A549 (cell line): Measurements from ENCODE around the gene CRIP2. TPM values are rescaled to one million over a fixed set of nuclear protein-coding genes. Genes with fewer than 3 reads are reported as not detected.

Experiments
- ATAC-seq, 2 experiments: fragments of 200-7000 bp in 1 of 2; fragments of >200 bp in 1 of 2; cut with Nextera tagmentation in 1 of 2; cut with Tn5 transposase in 1 of 2; 3 replicates each; pipeline versions ENCODE4 v1.8.0 to v1.9.1; 2018 to 2020; ENCODE audit warnings: mild to moderate bottlenecking in 1 of 2, moderate library complexity in 1 of 2
- CTCF ChIA-PET: fragments of 300-600 bp; sonication (Branson Sonifier 250); formaldehyde crosslinking; extraction: SDS; loops from one replicate; lab custom pipeline; 2021; ENCODE audit warnings: antibody characterized with exemption, inconsistent platforms; lab: Yijun Ruan, JAX
- POLR2A ChIA-PET: fragments of 350-600 bp; formaldehyde crosslinking; extraction: SDS; loops from one replicate; lab custom pipeline; 2021; ENCODE audit warnings: antibody characterized with exemption, inconsistent platforms; lab: Yijun Ruan, JAX
- DNase-seq, 2 experiments: peaks; one replicate each; pipeline versions ENCODE4 v3.0.0 to v3.0.0-alpha.2; 2011 to 2016; ENCODE audit warnings: low read depth in 1 of 2, low spot score in 1 of 2
- FAIRE-seq: peaks from 2 replicates; lab custom pipeline; 2011; peaks lifted over from hg19 to GRCh38; lab: Jason Lieb, UNC
- H3K27ac ChIP-seq, 2 experiments: fragments of >200 bp; sonication (Bioruptor Twin); formaldehyde crosslinking; 3 replicates each; pipeline ENCODE4 v1.5.1; 2016 to 2017
- H3K4me1 ChIP-seq: fragments of >200 bp; sonication (Bioruptor Twin); formaldehyde crosslinking; 3 replicates; pipeline ENCODE4 v1.6.1; 2016
- H3K4me2 ChIP-seq: fragments of >200 bp; sonication (Bioruptor Twin); formaldehyde crosslinking; 3 replicates; pipeline ENCODE4 v1.6.1; 2016
- H3K4me3 ChIP-seq: fragments of >200 bp; sonication (Bioruptor Twin); formaldehyde crosslinking; 3 replicates; pipeline ENCODE4 v1.5.1; 2016
- H3K9me3 ChIP-seq: fragments of >200 bp; sonication (Bioruptor Twin); formaldehyde crosslinking; 3 replicates; pipeline ENCODE4 v1.6.1; 2016
- BHLHE40 ChIP-seq: IDR thresholded peaks from 2 replicates; pipeline ENCODE4 v1.6.1; 2012; ENCODE audit warnings: low read depth, low read length, inconsistent platforms
- CBX2 ChIP-seq: fragments of 200-600 bp; sonication (generic); IDR thresholded peaks from 2 replicates; pipeline ENCODE4 v1.6.1; 2016; ENCODE audit warnings: low read depth, mild to moderate bottlenecking, borderline replicate concordance
- CBX8 ChIP-seq: fragments of 200-600 bp; sonication (generic); IDR thresholded peaks from 2 replicates; pipeline ENCODE4 v1.6.1; 2016
- EHMT2 ChIP-seq: fragments of 200-600 bp; sonication (generic); IDR thresholded peaks from 2 replicates; pipeline ENCODE4 v1.6.1; 2016; ENCODE audit warnings: antibody characterized with exemption, low read depth, mild to moderate bottlenecking, moderate library complexity
- EP300 ChIP-seq, 2 experiments: fragments of >200 bp; sonication (Bioruptor Twin); formaldehyde crosslinking; IDR thresholded peaks; 2 replicates in 1 of 2; 3 replicates in 1 of 2; pipeline ENCODE4 v1.6.1; 2016 to 2017
- FOSL2 ChIP-seq, 2 experiments: fragments of 450-650 bp in 1 of 2; fragments of >200 bp in 1 of 2; sonication (Bioruptor Twin) in 1 of 2; formaldehyde crosslinking; IDR thresholded peaks; 2 replicates each; pipeline versions ENCODE4 v1.5.0 to v1.6.1; 2016 to 2020; ENCODE audit warnings: mild to moderate bottlenecking in 1 of 2, moderate library complexity in 1 of 2
- JUNB ChIP-seq: fragments of >200 bp; sonication (Bioruptor Twin); formaldehyde crosslinking; IDR thresholded peaks from 2 replicates; pipeline ENCODE4 v1.6.1; 2016
- KDM1A ChIP-seq: fragments of 200-600 bp; sonication (generic); IDR thresholded peaks from 2 replicates; pipeline ENCODE4 v1.6.1; 2016; ENCODE audit warnings: low read depth, mild to moderate bottlenecking
- MAFK ChIP-seq: fragments of 450-650 bp; IDR thresholded peaks from 2 replicates; pipeline ENCODE4 v1.6.1; 2014; ENCODE audit not compliant: partially characterized antibody
- MAZ ChIP-seq: fragments of 150-350 bp; IDR thresholded peaks from 2 replicates; pipeline ENCODE4 v1.6.1; 2014; ENCODE audit warnings: antibody characterized with exemption, low read depth, low read length, borderline replicate concordance
- MYC ChIP-seq: IDR thresholded peaks from 2 replicates; pipeline ENCODE4 v1.6.1; 2012; ENCODE audit warnings: mild to moderate bottlenecking, inconsistent platforms, low read length, improper control_type of control experiment, borderline replicate concordance
- NR3C1 ChIP-seq: fragments of >200 bp; sonication (Bioruptor Twin); formaldehyde crosslinking; IDR thresholded peaks from 3 replicates; pipeline ENCODE4 v1.6.1; 2017
- POLR2A ChIP-seq: IDR thresholded peaks from 2 replicates; pipeline ENCODE4 v1.6.1; 2012; ENCODE audit warnings: mild to moderate bottlenecking, low read length
- RARB ChIP-seq: fragments of 250-450 bp; sonication (Bioruptor Pico); IDR thresholded peaks from 2 replicates; pipeline ENCODE4 v1.8.0; 2021; ENCODE audit warnings: mild to moderate bottlenecking, moderate library complexity
- SREBF2 ChIP-seq: fragments of 450-650 bp; IDR thresholded peaks from 2 replicates; pipeline ENCODE4 v1.6.1; 2014; ENCODE audit warnings: mild to moderate bottlenecking, moderate library complexity
- WGBS: methylation state at CpG from one replicate; pipeline ENCODE4 v1.1.6; 2017; ENCODE audit errors: missing lambda C conversion rate; 5-methylcytosine and 5-hydroxymethylcytosine counted together
- polyA plus RNA-seq, 4 experiments: library from polyadenylated mRNA; depleted of rRNA in 3 of 4; stranded (reverse); fragments of >200 nt; fragmentation: RNase III in 1 of 4; extraction: RNeasy Plus Mini Kit Qiagen cat#74134 plus additional on column Dnase treatment in 1 of 4; gene quantifications; 2 replicates in 3 of 4; 3 replicates in 1 of 4; pipeline ENCODE4 v1.2.3, GENCODE V29; 2011 to 2017
- TF ChIP-seq, protein P1 (sequence below): IDR thresholded peaks from 2 replicates; pipeline ENCODE4 v1.6.1; 2012
- TF ChIP-seq, protein P2 (sequence below): fragments of 150-350 bp; IDR thresholded peaks from 2 replicates; pipeline ENCODE4 v1.6.1; 2014; ENCODE audit warnings: low read depth, mild to moderate bottlenecking, low read length
- TF ChIP-seq, protein P3 (sequence below): IDR thresholded peaks from 2 replicates; pipeline ENCODE4 v1.6.1; 2012
- TF ChIP-seq, protein P4 (sequence below): fragments of 250-450 bp; sonication (Bioruptor Pico); IDR thresholded peaks from 2 replicates; pipeline ENCODE4 v1.5.0; 2021; ENCODE audit warnings: mild to moderate bottlenecking, moderate library complexity, borderline replicate concordance

CRIP2 gene
- polyA plus RNA-seq, 2 of the 4 experiments (the other 2 are of a cell fraction): 41.0 to 67.3 TPM

DNA sequence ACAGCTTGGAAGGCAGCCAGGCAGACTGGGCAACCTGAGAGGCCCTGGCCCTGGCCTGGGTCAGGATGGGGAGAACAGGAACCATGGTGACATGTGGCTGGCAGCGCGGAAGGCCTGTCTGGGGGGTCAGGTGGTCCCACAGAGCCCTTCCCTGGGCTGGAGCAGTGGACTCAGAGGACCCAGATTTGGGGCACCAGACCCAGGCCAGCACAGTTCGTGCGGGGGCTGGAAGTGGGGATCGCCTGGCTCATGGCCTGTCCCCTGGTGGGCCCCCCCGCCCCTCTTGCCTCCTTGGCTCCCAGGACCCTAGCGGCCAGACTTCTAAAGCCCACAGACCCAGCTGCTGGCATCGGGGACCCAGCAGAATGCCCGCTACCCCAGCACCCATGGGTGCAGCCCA is 33.6 kb upstream of the CRIP2 start (continued):
- TF ChIP-seq, protein P1, sequence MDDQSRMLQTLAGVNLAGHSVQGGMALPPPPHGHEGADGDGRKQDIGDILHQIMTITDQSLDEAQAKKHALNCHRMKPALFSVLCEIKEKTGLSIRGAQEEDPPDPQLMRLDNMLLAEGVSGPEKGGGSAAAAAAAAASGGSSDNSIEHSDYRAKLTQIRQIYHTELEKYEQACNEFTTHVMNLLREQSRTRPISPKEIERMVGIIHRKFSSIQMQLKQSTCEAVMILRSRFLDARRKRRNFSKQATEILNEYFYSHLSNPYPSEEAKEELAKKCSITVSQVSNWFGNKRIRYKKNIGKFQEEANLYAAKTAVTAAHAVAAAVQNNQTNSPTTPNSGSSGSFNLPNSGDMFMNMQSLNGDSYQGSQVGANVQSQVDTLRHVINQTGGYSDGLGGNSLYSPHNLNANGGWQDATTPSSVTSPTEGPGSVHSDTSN: no peak
- TF ChIP-seq EP300 (IDR thresholded peaks at IDR 0.05): no peak

DNA sequence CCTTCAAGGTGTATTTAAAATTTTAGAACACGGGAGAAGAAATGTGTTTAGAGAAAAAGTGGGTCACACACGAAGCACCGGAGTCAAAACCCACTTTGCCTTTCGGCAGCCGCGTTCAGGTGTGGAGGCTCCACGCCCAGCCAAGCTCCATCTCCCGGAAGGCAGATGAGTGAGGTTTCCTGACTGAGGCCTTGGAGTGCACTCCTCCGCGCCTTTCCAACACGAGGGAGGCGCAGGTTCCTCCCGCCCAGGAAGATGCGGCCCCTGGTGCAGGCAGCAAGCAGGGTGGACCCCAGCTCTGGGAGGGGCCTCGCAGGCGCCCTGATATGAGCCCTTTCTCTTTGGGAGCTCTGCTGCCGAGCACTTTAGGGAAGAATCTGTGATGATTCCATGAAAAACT is 32.5 kb upstream of the CRIP2 start:
- ATAC-seq: no peak
- no peak for TF ChIP-seq EHMT2
- TF ChIP-seq JUNB: no peak
- no peak for TF ChIP-seq SREBF2
- no peak for TF ChIP-seq MAZ
- no peak for TF ChIP-seq MYC
- TF ChIP-seq, protein P2, sequence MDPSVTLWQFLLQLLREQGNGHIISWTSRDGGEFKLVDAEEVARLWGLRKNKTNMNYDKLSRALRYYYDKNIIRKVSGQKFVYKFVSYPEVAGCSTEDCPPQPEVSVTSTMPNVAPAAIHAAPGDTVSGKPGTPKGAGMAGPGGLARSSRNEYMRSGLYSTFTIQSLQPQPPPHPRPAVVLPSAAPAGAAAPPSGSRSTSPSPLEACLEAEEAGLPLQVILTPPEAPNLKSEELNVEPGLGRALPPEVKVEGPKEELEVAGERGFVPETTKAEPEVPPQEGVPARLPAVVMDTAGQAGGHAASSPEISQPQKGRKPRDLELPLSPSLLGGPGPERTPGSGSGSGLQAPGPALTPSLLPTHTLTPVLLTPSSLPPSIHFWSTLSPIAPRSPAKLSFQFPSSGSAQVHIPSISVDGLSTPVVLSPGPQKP: no peak
- TF ChIP-seq POLR2A: no peak
- TF ChIP-seq CBX8: no peak
- TF ChIP-seq, protein P3, sequence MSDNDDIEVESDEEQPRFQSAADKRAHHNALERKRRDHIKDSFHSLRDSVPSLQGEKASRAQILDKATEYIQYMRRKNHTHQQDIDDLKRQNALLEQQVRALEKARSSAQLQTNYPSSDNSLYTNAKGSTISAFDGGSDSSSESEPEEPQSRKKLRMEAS: no peak
- no peak for TF ChIP-seq CBX2
- TF ChIP-seq NR3C1: no peak
- no peak for TF ChIP-seq MAFK
- TF ChIP-seq FOSL2 (IDR thresholded peaks at IDR 0.05): no peak
- no peak for TF ChIP-seq FOSL2 (CRISPR knock-in tag; IDR thresholded peaks at IDR 0.05)
- TF ChIP-seq, all 56 proteins: peak for 0
- H3K4me1 ChIP-seq: no peaks in the 10 kb centered on the region
- CTCF ChIA-PET: interaction anchor here (1.1 to 6.1 kb wide), 4 partner anchors 10 to 48 kb away, joined by 8 to 24 read pairs (median 16); no protein-coding TSS in a partner anchor
- H3K4me2 ChIP-seq: no peak overlapping the region
- H3K9me3 ChIP-seq: no peaks in the 10 kb centered on the region
- FAIRE-seq (no peak), DNase-seq (no peak)
- POLR2A ChIA-PET: no interaction called here
- H3K4me3 ChIP-seq: no peak overlapping the region
- H3K27ac ChIP-seq: no peak overlapping the region
- 75% methylated on average over 12 of the region's 17 CpGs for WGBS

DNA sequence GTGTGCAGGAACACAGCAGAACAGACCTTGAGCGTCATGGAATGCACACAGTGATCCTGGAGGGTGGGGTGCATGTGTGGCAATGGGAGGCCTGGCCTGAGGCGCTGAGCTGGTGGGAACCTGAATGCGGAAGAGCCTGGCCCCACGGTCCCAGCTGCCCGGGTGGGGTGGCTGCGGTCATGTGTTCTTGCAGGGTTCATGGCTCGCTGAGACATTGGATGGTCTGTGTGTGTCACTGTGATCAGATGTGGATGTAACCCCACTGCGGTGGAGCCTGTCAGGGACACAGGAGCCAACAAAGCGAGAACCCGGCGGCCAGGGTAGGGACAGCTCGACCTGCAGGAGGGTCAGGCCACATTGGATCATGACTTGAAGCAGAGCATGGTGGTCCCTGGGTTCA is 31.8 kb upstream of the CRIP2 start:
- no peaks in the 10 kb centered on the region for H3K9me3 ChIP-seq
- FAIRE-seq: no peak
- no peak for ATAC-seq
- no peaks in the 10 kb centered on the region for H3K4me1 ChIP-seq
- no peak overlapping the region for H3K4me3 ChIP-seq
- TF ChIP-seq, protein P4, sequence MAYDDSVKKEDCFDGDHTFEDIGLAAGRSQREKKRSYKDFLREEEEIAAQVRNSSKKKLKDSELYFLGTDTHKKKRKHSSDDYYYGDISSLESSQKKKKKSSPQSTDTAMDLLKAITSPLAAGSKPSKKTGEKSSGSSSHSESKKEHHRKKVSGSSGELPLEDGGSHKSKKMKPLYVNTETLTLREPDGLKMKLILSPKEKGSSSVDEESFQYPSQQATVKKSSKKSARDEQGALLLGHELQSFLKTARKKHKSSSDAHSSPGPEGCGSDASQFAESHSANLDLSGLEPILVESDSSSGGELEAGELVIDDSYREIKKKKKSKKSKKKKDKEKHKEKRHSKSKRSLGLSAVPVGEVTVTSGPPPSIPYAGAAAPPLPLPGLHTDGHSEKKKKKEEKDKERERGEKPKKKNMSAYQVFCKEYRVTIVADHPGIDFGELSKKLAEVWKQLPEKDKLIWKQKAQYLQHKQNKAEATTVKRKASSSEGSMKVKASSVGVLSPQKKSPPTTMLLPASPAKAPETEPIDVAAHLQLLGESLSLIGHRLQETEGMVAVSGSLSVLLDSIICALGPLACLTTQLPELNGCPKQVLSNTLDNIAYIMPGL (CRISPR knock-in tag): no peak
- TF ChIP-seq KDM1A (no peak), BHLHE40 (no peak), SREBF2 (no peak), RARB (no peak)
- TF ChIP-seq, protein P3: no peak
- 83% methylated on average over 12 of the region's 12 CpGs for WGBS
- CTCF ChIA-PET: interaction anchor here (0.7 to 6.1 kb wide), 4 partner anchors 9 to 38 kb away, joined by 3 to 24 read pairs (median 16); no protein-coding TSS in a partner anchor
- no peak overlapping the region for H3K4me2 ChIP-seq
- POLR2A ChIA-PET: no interaction called here
- no peak overlapping the region for H3K27ac ChIP-seq
- DNase-seq: no peak
